GM12865 (cell line): ENCODE data around the gene PLCXD3.

ENCODE experiments used
- DNase-seq: peaks from one replicate; pipeline ENCODE4 v3.0.0; 2010; ENCODE audit warnings: low read depth
- H3K4me3 ChIP-seq: 2 replicates; pipeline ENCODE4 v1.5.1; 2011; ENCODE audit warnings: mild to moderate bottlenecking, low read depth, low read length, control low read depth
- CTCF ChIP-seq: IDR thresholded peaks from 2 replicates; pipeline ENCODE4 v1.5.1; 2011; ENCODE audit warnings: low read length, control low read depth, low read depth, inconsistent platforms; ENCODE audit not compliant: insufficient read depth; ENCODE audit errors: missing control alignments

The PLCXD3 gene

GRCh38 chr5:41510176-41510831, at the start of gene PLCXD3:
TSS of gene PLCXD3 (minus strand) at chr5:41510601. CDS start at chr5:41510526, 75 bp downstream.
- TF ChIP-seq CTCF = no peak
- H3K4me3 ChIP-seq = no peak within 1 kb of the TSS
- no peak for DNase-seq

DNA sequence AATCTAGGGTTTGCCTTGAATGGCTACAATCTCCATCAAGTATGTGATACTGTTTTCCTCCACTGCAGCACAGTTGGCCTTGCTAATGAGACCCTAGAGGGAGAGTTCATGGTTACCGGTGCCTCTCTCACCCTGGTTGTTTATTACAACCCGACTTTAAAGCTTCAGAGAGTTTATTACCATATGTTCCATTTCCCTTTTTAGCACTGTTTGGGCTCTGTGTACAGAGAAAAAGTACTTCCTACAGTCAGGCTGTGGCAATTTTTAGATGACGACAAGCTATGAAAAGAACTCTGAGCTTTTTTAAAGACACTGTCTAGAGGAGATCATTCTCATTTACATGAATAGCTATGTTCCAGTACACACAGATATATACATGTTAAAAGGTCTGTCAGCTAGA, 48.8 kb upstream of the PLCXD3 start:
- no peak for DNase-seq
- TF ChIP-seq CTCF = no peak
- no peak overlapping the region for H3K4me3 ChIP-seq

GRCh38 chr5:41558295-41558694, 47.9 kb upstream of the PLCXD3 start:
- DNase-seq = no peak

DNA sequence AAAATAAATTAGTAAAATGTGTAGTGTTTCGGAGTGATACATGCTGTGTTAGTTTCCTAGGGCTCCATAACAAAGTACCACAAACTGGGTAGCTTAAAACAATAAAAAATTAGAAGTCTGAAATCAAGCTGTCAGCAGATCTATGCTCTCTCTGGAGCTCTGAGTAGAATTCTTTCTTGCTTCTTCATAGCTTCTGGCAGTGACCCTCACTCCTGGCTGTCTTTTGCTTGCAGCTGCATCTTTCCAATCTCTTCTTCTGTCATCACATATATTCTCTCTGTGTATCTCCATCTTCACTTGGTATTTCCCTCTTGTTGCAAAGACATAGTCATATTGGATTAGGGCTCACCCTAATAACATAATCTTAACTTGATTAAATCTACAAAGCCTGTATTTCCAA, 37.6 kb upstream of the PLCXD3 start:
- H3K4me3 ChIP-seq = no peak overlapping the region
- no peak for DNase-seq

More at GRCh38 chr5:41558295-41558694, 47.9 kb upstream of the PLCXD3 start:
- no peak for TF ChIP-seq CTCF
- H3K4me3 ChIP-seq = no peak overlapping the region

DNA sequence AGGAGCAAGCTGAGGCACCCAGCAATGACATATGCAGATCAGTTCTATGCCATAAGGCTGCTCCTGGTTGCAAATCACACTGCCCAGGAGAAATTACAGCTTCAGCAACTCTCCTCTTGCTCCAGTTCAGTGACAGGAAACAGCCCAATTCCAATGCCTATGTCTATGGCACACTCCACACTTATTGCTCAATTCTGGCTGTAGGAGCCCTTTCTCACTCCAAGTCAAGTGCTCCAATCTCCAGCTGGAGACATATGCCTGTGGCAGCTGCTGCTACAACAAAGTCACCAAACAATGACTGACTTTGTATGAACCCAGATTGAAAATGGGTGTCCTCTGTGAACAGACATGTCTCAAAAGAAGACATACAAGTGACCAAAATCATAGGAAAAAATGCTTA, 31.8 kb upstream of the PLCXD3 start:
- DNase-seq = no peak
- TF ChIP-seq CTCF = no peak
- H3K4me3 ChIP-seq = no peak overlapping the region

More for the DNA sequence above, 37.6 kb upstream of the PLCXD3 start:
- no peak for TF ChIP-seq CTCF

- H3K4me3 ChIP-seq = no peak overlapping the region
- no peak for DNase-seq
- no peak for TF ChIP-seq CTCF
Measured at GRCh38 chr5:41539454-41539853, 29.1 kb upstream of the PLCXD3 start.

DNA sequence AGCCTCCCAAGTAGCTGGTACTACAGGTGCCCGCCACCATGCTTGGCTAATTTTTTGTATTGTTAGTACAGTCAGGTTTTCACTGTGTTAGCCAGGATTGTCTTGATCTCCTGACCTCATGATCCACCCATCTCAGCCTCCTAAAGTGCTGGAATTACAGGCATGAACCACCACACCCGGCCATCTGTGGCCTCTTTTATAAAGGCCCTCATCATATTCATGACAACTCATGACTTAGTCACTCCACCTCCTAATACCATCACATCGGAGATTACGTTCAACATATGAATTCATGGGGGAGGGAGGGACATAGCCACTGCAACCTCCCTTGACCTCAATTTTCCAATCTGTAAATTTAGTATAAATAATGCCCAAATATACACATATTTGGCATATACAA, 27.2 kb upstream of the PLCXD3 start:
- no peak for DNase-seq
- H3K4me3 ChIP-seq = no peak overlapping the region
- no peak for TF ChIP-seq CTCF
